Measurements from ENCODE around the gene PSEN1. TPM values are rescaled to one million over a fixed set of nuclear protein-coding genes. Genes with fewer than 3 reads are reported as not detected.

PSEN1 gene
- 10 to 100 TPM; 31.2 to 31.6 TPM for total RNA-seq

DNA sequence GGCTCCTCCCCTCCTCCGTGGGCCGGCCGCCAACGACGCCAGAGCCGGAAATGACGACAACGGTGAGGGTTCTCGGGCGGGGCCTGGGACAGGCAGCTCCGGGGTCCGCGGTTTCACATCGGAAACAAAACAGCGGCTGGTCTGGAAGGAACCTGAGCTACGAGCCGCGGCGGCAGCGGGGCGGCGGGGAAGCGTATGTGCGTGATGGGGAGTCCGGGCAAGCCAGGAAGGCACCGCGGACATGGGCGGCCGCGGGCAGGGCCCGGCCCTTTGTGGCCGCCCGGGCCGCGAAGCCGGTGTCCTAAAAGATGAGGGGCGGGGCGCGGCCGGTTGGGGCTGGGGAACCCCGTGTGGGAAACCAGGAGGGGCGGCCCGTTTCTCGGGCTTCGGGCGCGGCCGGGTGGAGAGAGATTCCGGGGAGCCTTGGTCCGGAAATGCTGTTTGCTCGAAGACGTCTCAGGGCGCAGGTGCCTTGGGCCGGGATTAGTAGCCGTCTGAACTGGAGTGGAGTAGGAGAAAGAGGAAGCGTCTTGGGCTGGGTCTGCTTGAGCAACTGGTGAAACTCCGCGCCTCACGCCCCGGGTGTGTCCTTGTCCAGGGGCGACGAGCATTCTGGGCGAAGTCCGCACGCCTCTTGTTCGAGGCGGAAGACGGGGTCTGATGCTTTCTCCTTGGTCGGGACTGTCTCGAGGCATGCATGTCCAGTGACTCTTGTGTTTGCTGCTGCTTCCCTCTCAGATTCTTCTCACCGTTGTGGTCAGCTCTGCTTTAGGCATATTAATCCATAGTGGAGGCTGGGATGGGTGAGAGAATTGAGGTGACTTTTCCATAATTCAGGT, at the start of gene PSEN1:
Gene PSEN1 (plus strand): TSS at position 121 of the 839 bp plus-strand sequence. CDS start 11,513 bp downstream, outside the sequence.
- intact Hi-C loops (cut with DNase I, micrococcal nuclease) = loop anchor here (1.0 to 2.0 kb wide), 9 partner anchors 78 to 814 kb away; partner anchors contain the start of genes NUMB (in 2 of the 2), RBM25 (in 2 of the 2), ZFYVE1 (in 2 of the 2) and ACOT2 (in 1 of the 2)
- H3K27ac Mint-ChIP-seq = peak within 1 kb of the TSS; percentile 82
- H3K9me3 Mint-ChIP-seq (ENCODE audit: low read depth) = peaks cover 17% of the 10 kb centered on the region
- peaks cover 31% of the 10 kb centered on the region for H3K4me1 Mint-ChIP-seq
- POLR2A ChIA-PET = interaction anchor here (0.6 to 1.9 kb wide), 8 partner anchors 78 to 635 kb away, joined by 3 to 13 read pairs (median 4); partner anchors contain the start of genes ACOT2, NUMB, RBM25 and ZFYVE1
- H3K36me3 Mint-ChIP-seq (ENCODE audit: low read depth) = peaks cover 25% of the 10 kb centered on the region
- DNase-seq = peak; percentile 99
- peak within 1 kb of the TSS; percentile 86 for H3K4me3 Mint-ChIP-seq
- ATAC-seq = peak; percentile 95
- H3K27me3 Mint-ChIP-seq = no peaks in the 10 kb centered on the region
- CTCF ChIA-PET = interaction anchor here (0.7 to 1.2 kb wide), 4 partner anchors 11 to 335 kb away, joined by 3 to 4 read pairs (median 4); no protein-coding TSS in a partner anchor

DNA sequence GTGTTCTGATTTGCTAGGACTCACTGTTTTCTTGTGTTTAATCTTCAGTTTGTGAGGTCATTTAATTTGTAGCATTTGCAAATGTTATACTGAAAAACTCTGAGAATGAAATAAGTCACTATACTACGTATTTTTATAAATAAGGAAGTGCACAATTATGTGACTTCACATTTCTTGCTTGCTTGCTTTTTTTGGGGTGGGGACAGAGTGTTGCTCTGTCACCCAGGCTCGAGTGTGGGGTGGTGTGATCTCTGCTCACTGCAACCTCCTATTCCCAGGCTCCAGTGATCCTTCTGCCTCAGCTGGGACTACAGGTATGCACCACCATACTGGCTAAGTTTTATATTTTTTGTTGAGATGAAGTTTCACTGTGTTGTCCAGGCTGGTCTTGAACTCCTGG, 45.3 kb upstream of the PSEN1 start:
- intact Hi-C loops (cut with DNase I, micrococcal nuclease) = loop anchor here in 1 of 2 experiments (5.0 kb wide), 1 partner anchor 34 kb away; the partner anchor contains the start of gene RBM25
- Mint-ChIP-seq H3K4me3 (no peak overlapping the region), H3K4me1 (peaks cover 4% of the 10 kb centered on the region), H3K27ac (no peak overlapping the region), H3K9me3 (ENCODE audit: low read depth) (no peaks in the 10 kb centered on the region), H3K27me3 (no peaks in the 10 kb centered on the region), H3K36me3 (ENCODE audit: low read depth) (peaks cover 46% of the 10 kb centered on the region)
- DNase-seq (no peak), ATAC-seq (no peak)
- CTCF ChIA-PET = interaction anchor here (0.6 kb wide), 1 partner anchor 17 kb away, joined by 4 read pairs; no protein-coding TSS in a partner anchor
- POLR2A ChIA-PET = no interaction called here

DNA sequence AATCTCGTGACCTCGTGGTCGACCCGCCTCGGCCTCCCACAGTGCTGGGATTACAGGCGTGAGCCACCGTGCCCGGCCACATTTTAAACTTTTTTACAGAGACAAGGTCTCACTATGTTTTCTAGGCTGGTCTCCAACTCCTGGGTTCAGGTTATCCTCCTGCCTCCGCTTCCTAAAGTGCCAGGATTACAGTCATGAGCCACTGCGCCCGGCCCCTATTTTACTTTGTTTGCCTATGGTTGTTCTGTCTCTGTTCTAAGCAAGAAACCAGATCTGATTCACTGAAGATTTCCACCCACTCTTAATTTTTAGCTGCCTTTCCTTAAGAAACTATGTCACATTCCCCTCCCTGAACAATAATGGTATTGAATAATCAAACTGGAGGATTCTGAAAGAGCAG, 38.9 kb upstream of the PSEN1 start:
- peaks cover 49% of the 10 kb centered on the region for H3K36me3 Mint-ChIP-seq (ENCODE audit: low read depth)

DNA sequence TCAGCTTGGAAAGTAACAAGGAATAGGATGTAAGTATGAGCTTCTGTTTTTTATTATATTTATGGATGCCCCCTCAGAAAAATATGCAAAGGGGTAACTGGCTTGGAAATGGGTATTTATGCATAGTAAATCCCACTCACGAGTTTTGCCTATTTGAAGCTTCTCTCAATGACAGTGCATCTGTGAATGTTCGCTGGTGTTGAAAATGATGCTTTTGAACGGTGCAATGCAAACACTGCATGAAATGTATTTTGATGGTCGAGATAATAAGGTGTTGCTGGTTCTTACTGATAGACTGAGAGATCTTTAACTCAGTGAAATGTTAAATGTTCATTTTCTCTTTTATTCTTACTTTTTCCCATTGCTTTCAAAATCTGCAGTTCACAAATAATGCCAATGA, 36.0 kb upstream of the PSEN1 start:
- DNase-seq (no peak), ATAC-seq (no peak)
- Mint-ChIP-seq H3K36me3 (ENCODE audit: low read depth) (peaks cover 57% of the 10 kb centered on the region), H3K27ac (no peak overlapping the region), H3K4me1 (no peaks in the 10 kb centered on the region), H3K9me3 (ENCODE audit: low read depth) (no peaks in the 10 kb centered on the region), H3K27me3 (no peaks in the 10 kb centered on the region), H3K4me3 (no peak overlapping the region)
- intact Hi-C loops (cut with DNase I, micrococcal nuclease) = loop anchor here in 1 of 2 experiments (5.0 kb wide), 1 partner anchor 33 kb away; no protein-coding TSS in a partner anchor
- ChIA-PET POLR2A (no interaction called here), CTCF (interaction anchor here (0.6 to 0.7 kb wide), 2 partner anchors 19 to 91 kb away, joined by 3 read pairs; no protein-coding TSS in a partner anchor)

More for the DNA sequence above, 38.9 kb upstream of the PSEN1 start:
- Mint-ChIP-seq H3K27me3 (no peaks in the 10 kb centered on the region), H3K4me3 (no peak overlapping the region), H3K27ac (no peak overlapping the region), H3K4me1 (no peaks in the 10 kb centered on the region), H3K9me3 (ENCODE audit: low read depth) (no peaks in the 10 kb centered on the region)
- DNase-seq = no peak
- intact Hi-C loops (cut with DNase I, micrococcal nuclease) = no loop called here
- ChIA-PET CTCF (interaction anchor here (1.7 kb wide), 1 partner anchor 10 kb away, joined by 5 read pairs; no protein-coding TSS in a partner anchor), POLR2A (no interaction called here)
- ATAC-seq = no peak

DNA sequence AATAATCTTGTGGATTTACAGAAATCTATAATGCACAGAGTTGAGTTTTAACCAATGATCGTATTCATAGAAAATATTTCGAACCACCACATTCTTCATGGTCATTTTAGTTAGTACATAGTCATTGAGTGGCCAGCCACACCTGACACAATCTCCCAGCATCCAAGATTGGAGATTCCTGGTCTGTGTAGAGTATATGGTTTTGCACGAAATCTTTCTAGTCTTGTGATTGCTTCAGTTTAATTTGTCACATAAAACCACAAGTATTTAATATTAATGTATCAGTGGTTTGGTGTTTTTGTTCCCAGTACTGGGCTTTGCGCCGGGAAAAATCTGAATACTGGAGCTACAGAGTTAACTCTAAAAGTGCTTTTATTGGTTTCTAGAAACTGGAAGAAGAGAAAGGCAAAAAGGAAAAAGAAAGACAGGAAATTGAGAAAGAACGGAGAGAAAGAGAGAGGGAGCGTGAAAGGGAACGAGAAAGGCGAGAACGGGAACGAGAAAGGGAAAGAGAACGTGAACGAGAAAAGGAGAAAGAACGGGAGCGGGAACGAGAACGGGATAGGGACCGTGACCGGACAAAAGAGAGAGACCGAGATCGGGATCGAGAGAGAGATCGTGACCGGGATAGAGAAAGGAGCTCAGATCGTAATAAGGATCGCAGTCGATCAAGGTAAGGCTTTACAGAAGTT, 33.4 kb upstream of the PSEN1 start:
- no peaks in the 10 kb centered on the region for H3K27me3 Mint-ChIP-seq
- ChIA-PET CTCF (no interaction called here), POLR2A (no interaction called here)
- peaks cover 58% of the 10 kb centered on the region for H3K36me3 Mint-ChIP-seq (ENCODE audit: low read depth)
- no peaks in the 10 kb centered on the region for H3K9me3 Mint-ChIP-seq (ENCODE audit: low read depth)
- no peaks in the 10 kb centered on the region for H3K4me1 Mint-ChIP-seq
- intact Hi-C loops (cut with DNase I, micrococcal nuclease) = loop anchor here in 1 of 2 experiments (5.0 kb wide), 1 partner anchor 36 kb away; no protein-coding TSS in a partner anchor
- H3K4me3 Mint-ChIP-seq = no peak overlapping the region
- peak overlapping the region; percentile 69 for H3K27ac Mint-ChIP-seq
- no peak for ATAC-seq
- no peak for DNase-seq

DNA sequence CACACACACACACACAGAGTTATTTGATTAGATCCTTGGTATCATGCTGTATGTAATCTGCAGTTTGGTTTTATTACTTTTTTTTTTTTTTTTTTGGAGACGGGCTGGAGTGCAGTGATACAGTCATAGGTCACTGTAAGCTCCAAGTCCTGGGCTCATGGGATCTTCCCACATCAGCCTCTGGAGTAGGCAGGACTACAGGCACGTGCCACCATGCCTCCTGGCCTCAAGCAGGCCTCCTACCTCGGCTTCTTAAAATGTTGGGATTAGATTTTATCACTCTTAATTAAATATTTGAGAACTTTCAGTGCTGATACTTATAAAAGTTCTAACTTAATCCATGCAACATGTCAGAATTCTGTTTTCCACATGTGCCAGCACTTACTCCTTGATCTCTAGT, 31.3 kb upstream of the PSEN1 start:
- Mint-ChIP-seq H3K4me1 (no peaks in the 10 kb centered on the region), H3K9me3 (ENCODE audit: low read depth) (no peaks in the 10 kb centered on the region), H3K27me3 (no peaks in the 10 kb centered on the region), H3K36me3 (ENCODE audit: low read depth) (peaks cover 55% of the 10 kb centered on the region), H3K4me3 (no peak overlapping the region), H3K27ac (no peak overlapping the region)
- no peak for ATAC-seq
- CTCF ChIA-PET = no interaction called here
- POLR2A ChIA-PET = no interaction called here
- no peak for DNase-seq
- intact Hi-C loops (cut with DNase I, micrococcal nuclease) = no loop called here

DNA sequence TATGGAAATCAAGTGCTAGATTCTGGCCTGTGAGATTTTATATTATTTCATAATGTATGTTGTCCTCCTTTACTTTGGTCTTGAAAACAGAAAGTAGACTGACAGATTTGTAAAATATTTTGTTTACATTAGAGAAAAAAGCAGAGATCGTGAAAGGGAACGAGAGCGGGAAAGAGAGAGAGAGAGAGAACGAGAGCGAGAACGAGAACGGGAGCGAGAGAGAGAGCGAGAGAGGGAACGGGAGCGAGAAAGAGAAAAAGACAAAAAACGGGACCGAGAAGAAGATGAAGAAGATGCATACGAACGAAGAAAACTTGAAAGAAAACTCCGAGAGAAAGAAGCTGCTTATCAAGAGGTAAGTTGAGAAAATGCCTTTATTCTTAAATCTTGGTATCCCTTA, 30.6 kb upstream of the PSEN1 start:
- peaks cover 56% of the 10 kb centered on the region for H3K36me3 Mint-ChIP-seq (ENCODE audit: low read depth)
- DNase-seq = no peak
- no peaks in the 10 kb centered on the region for H3K9me3 Mint-ChIP-seq (ENCODE audit: low read depth)
- H3K4me1 Mint-ChIP-seq = no peaks in the 10 kb centered on the region
- no peak overlapping the region for H3K4me3 Mint-ChIP-seq
- intact Hi-C loops (cut with DNase I, micrococcal nuclease) = no loop called here
- no peaks in the 10 kb centered on the region for H3K27me3 Mint-ChIP-seq
- no peak for ATAC-seq
- POLR2A ChIA-PET = no interaction called here
- CTCF ChIA-PET = interaction anchor here (0.9 kb wide), 1 partner anchor 9 kb away, joined by 3 read pairs; no protein-coding TSS in a partner anchor
- no peak overlapping the region for H3K27ac Mint-ChIP-seq

DNA sequence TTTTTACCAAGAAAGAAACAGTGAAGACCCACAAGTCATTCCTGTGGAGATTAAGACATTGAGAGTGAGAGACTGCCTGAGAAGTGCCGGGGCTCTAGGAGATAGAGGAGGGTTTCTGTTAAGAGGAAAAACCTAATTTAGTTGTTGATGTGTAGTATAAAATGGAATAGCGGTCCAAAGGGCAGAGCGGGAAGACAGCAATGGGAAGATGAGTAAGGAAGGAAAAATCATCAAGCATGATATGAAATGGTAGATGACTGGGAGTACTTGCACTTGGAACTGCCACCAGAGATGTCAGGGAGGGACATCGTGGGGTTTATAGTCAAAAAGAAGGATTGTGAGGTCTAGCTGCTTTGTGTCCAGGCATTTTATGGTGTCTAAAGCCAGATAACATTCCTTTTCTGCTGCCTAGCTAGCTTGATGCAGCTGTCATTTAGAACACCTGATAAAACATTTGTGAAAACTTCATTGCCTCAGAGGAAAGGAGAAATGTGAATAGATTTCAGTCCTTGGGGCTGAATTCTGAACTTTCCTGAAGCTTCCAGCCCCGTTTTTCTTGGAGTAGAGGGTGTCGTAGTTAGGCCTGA, 20.1 kb upstream of the PSEN1 start:
- ATAC-seq = no peak
- POLR2A ChIA-PET = no interaction called here
- intact Hi-C loops (cut with DNase I, micrococcal nuclease) = loop anchor here in 1 of 2 experiments (5.0 kb wide), 1 partner anchor 39 kb away; no protein-coding TSS in a partner anchor
- H3K4me1 Mint-ChIP-seq = peaks cover 10% of the 10 kb centered on the region
- peaks cover 43% of the 10 kb centered on the region for H3K36me3 Mint-ChIP-seq (ENCODE audit: low read depth)
- H3K9me3 Mint-ChIP-seq (ENCODE audit: low read depth) = no peaks in the 10 kb centered on the region
- no peak for DNase-seq
- H3K27me3 Mint-ChIP-seq = no peaks in the 10 kb centered on the region
- H3K4me3 Mint-ChIP-seq = no peak overlapping the region
- peak overlapping the region; percentile 49 for H3K27ac Mint-ChIP-seq
- CTCF ChIA-PET = interaction anchor here (0.6 to 0.7 kb wide), 2 partner anchors 52 to 212 kb away, joined by 3 to 4 read pairs; no protein-coding TSS in a partner anchor

DNA sequence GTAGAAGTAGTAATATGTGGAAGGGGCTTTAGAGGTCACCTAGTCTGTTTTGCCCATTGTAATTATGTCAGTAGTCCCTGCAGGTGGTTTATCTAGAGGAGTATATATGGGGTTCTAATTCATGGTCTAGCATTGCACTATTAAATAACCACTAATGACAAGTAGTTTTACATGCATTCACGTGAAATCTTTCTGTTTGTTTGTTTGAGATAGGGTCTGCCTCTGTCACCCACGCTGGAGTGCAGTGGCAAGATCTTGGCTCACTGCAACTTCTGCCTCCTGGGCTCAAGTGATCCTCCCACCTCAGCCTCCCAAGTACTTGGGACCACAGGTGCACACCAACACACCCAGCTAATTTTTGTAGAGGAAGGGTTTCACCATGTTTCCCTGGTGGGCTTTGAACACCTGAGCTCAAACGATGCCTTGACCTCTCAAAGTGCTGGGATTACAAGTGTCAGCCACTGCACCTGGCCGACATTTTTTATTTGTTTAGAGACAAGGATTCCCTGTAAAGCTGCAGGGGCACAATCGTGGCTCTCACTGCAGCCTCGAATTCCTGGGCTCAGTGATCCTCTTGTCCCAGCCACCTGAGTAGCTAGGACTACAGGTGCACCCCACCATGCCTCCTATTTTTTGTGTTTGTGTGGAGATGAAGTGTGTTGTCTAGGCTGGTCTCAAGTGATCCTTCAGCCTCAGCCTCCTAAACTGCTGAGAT, 12.0 kb upstream of the PSEN1 start:
- POLR2A ChIA-PET = interaction anchor here (0.5 kb wide), 1 partner anchor 57 kb away, joined by 4 read pairs; no protein-coding TSS in a partner anchor
- CTCF ChIA-PET = interaction anchor here (0.6 to 1.6 kb wide), 3 partner anchors 16 to 184 kb away, joined by 3 to 6 read pairs (median 4); no protein-coding TSS in a partner anchor

DNA sequence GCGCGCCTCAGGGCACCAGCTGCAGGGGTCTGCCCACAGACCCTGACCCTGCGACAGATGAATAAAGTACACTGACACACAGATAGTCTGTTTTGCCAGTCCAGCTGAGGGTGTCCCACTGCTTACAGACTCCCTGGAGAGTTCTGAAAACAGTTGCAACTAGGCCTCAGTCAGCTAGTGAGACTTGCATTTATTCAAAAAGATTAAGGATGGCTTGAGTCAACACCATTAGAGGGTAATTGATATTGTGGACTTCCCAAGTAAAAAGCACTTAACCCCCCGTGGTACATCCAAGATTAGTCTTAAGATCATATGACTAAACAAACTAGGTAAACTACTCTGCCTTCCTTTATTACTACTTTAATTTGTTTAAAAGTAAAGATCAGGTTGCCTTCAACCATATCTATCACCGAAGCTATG, 11.1 kb upstream of the PSEN1 start:
- ChIA-PET POLR2A (no interaction called here), CTCF (interaction anchor here (1.3 kb wide), 1 partner anchor 11 kb away, joined by 4 read pairs; the partner anchor contains the start of gene PSEN1)
- intact Hi-C loops (cut with DNase I, micrococcal nuclease) = no loop called here
- no peaks in the 10 kb centered on the region for H3K9me3 Mint-ChIP-seq (ENCODE audit: low read depth)
- no peak for ATAC-seq
- no peak overlapping the region for H3K27ac Mint-ChIP-seq
- peaks cover 3% of the 10 kb centered on the region for H3K4me1 Mint-ChIP-seq
- no peak overlapping the region for H3K4me3 Mint-ChIP-seq
- no peak for DNase-seq
- no peaks in the 10 kb centered on the region for H3K27me3 Mint-ChIP-seq
- peaks cover 22% of the 10 kb centered on the region for H3K36me3 Mint-ChIP-seq (ENCODE audit: low read depth)

More for the DNA sequence above, 12.0 kb upstream of the PSEN1 start:
- DNase-seq = no peak
- peaks cover 25% of the 10 kb centered on the region for H3K36me3 Mint-ChIP-seq (ENCODE audit: low read depth)
- no peak overlapping the region for H3K4me3 Mint-ChIP-seq
- H3K27me3 Mint-ChIP-seq = no peaks in the 10 kb centered on the region
- ATAC-seq = no peak
- intact Hi-C loops (cut with DNase I, micrococcal nuclease) = no loop called here
- H3K4me1 Mint-ChIP-seq = peaks cover 3% of the 10 kb centered on the region
- H3K9me3 Mint-ChIP-seq (ENCODE audit: low read depth) = no peaks in the 10 kb centered on the region
- H3K27ac Mint-ChIP-seq = no peak overlapping the region
